Karpas-422 (cell line): ENCODE data around the gene C11orf68. TPM values are rescaled to one million over a fixed set of nuclear protein-coding genes. Genes with fewer than 3 reads are reported as not detected.

ENCODE experiments used
- DNase-seq: peaks from one replicate; pipeline ENCODE4 v3.0.0-alpha.2; 2015
- H2AFZ ChIP-seq: fragments of 200-600 bp; sonication (generic); 2 replicates; pipeline ENCODE4 v1.6.1; 2014; ENCODE audit warnings: antibody characterized with exemption, low read length, mixed read lengths
- H3K27ac ChIP-seq: fragments of 200-600 bp; sonication (generic); 2 replicates; pipeline ENCODE4 v1.5.1; 2014; ENCODE audit warnings: mild to moderate bottlenecking, low read length, moderate library complexity
- H3K27me3 ChIP-seq: fragments of 200-600 bp; sonication (generic); 2 replicates; pipeline ENCODE4 v1.6.1; 2014; ENCODE audit warnings: low read length, mixed read lengths
- H3K36me3 ChIP-seq: fragments of 200-600 bp; sonication (generic); 2 replicates; pipeline ENCODE4 v1.6.1; 2014; ENCODE audit warnings: low read length, mixed read lengths; ENCODE audit not compliant: insufficient read depth
- H3K4me1 ChIP-seq: fragments of 200-600 bp; sonication (generic); 2 replicates; pipeline ENCODE4 v1.6.1; 2014; ENCODE audit warnings: mild to moderate bottlenecking, low read length, mixed read lengths
- H3K4me2 ChIP-seq: fragments of 200-600 bp; sonication (generic); 2 replicates; pipeline ENCODE4 v1.6.1; 2014; ENCODE audit warnings: low read length, low read depth, mild to moderate bottlenecking; ENCODE audit not compliant: poor library complexity, severe bottlenecking
- H3K4me3 ChIP-seq: fragments of 200-600 bp; sonication (generic); 2 replicates; pipeline ENCODE4 v1.5.1; 2014; ENCODE audit warnings: mild to moderate bottlenecking, antibody characterized with exemption, low read length, mixed read lengths
- H3K79me2 ChIP-seq: fragments of 200-600 bp; sonication (generic); 2 replicates; pipeline ENCODE4 v1.6.1; 2014; ENCODE audit warnings: mild to moderate bottlenecking, low read length, mixed read lengths
- H3K9ac ChIP-seq: fragments of 200-600 bp; sonication (generic); 2 replicates; pipeline ENCODE4 v1.6.0; 2014; ENCODE audit warnings: low read length
- H3K9me2 ChIP-seq: fragments of 200-600 bp; sonication (generic), shearing (Covaris generic); replicated peaks from 2 replicates; pipeline ENCODE4 v1.6.0; 2014; ENCODE audit warnings: mild to moderate bottlenecking, low read length, moderate library complexity; ENCODE audit not compliant: insufficient read depth
- H3K9me3 ChIP-seq: fragments of 300-700, 200-600 bp; sonication (generic); 2 replicates; pipeline ENCODE4 v1.6.1; 2014; ENCODE audit warnings: low read length, mixed read lengths
- H4K20me1 ChIP-seq: fragments of 200-600 bp; sonication (generic); 2 replicates; pipeline ENCODE4 v1.6.1; 2014; ENCODE audit warnings: mild to moderate bottlenecking, antibody characterized with exemption, low read length, low read depth; ENCODE audit not compliant: insufficient read depth
- total RNA-seq: library from RNA; depleted of rRNA; stranded (reverse); fragments of >200 nt; shearing (Covaris generic); gene quantifications from 2 replicates; pipeline ENCODE4 v1.2.3, GENCODE V29; 2014; ENCODE audit warnings: low replicate concordance

The C11orf68 gene
- total RNA-seq, 1 experiment from 2014 or later, result 11.0 TPM

- H3K4me1 ChIP-seq, result peaks cover 20% of the 10 kb centered on the region
- H3K4me3 ChIP-seq, result no peak overlapping the region
Observed at GRCh38 chr11:65921876-65922275, 3.0 kb upstream of the C11orf68 start.

GRCh38 chr11:65921033-65921555, 2.2 kb upstream of the C11orf68 start:
- Histone ChIP-seq H3K79me2 (peaks cover 9% of the 10 kb centered on the region; the same call in 1 of the 2 replicates), H3K9me3 (no peaks in the 10 kb centered on the region), H3K27me3 (no peaks in the 10 kb centered on the region), H2AFZ (no peak overlapping the region), H3K9ac (no peak overlapping the region), H3K4me1 (peaks cover 20% of the 10 kb centered on the region), H3K4me2 (peak overlapping the region; percentile 73), H3K4me3 (no peak overlapping the region), H4K20me1 (no peaks in the 10 kb centered on the region), H3K36me3 (no peaks in the 10 kb centered on the region), H3K27ac (no peak overlapping the region), H3K9me2 (no peaks in the 10 kb centered on the region)
- DNase-seq, result no peak

More at GRCh38 chr11:65921876-65922275, 3.0 kb upstream of the C11orf68 start:
- Histone ChIP-seq H3K9me2 (no peaks in the 10 kb centered on the region), H3K27me3 (no peaks in the 10 kb centered on the region), H3K27ac (no peak overlapping the region), H3K4me2 (no peak overlapping the region), H2AFZ (no peak overlapping the region), H4K20me1 (no peaks in the 10 kb centered on the region), H3K36me3 (no peaks in the 10 kb centered on the region), H3K9me3 (no peaks in the 10 kb centered on the region), H3K79me2 (peaks cover 9% of the 10 kb centered on the region; the same call in 1 of the 2 replicates), H3K9ac (no peak overlapping the region)
- no peak for DNase-seq

GRCh38 chr11:65920372-65920802, 1.5 kb upstream of the C11orf68 start:
- no peaks in the 10 kb centered on the region for H4K20me1 ChIP-seq
- H3K4me2 ChIP-seq, result peak overlapping the region; percentile 73
- H3K27me3 ChIP-seq, result no peaks in the 10 kb centered on the region
- H3K4me1 ChIP-seq, result peaks cover 20% of the 10 kb centered on the region
- no peak overlapping the region for H3K27ac ChIP-seq
- H3K4me3 ChIP-seq, result peak overlapping the region; percentile 68
- H3K79me2 ChIP-seq, result peaks cover 9% of the 10 kb centered on the region; the same call in 1 of the 2 replicates
- no peaks in the 10 kb centered on the region for H3K9me2 ChIP-seq
- peak overlapping the region; percentile 75 for H3K9ac ChIP-seq
- no peak for DNase-seq
- H3K9me3 ChIP-seq, result no peaks in the 10 kb centered on the region
- no peaks in the 10 kb centered on the region for H3K36me3 ChIP-seq
- no peak overlapping the region for H2AFZ ChIP-seq

- Histone ChIP-seq H3K79me2 (peaks cover 9% of the 10 kb centered on the region; the same call in 1 of the 2 replicates), H3K4me3 (peak overlapping the region; percentile 68), H3K4me2 (peak overlapping the region; percentile 73), H3K27me3 (no peaks in the 10 kb centered on the region), H2AFZ (peak overlapping the region; percentile 68; the same call in 1 of the 2 replicates), H3K4me1 (peaks cover 20% of the 10 kb centered on the region), H4K20me1 (no peaks in the 10 kb centered on the region), H3K9me3 (no peaks in the 10 kb centered on the region), H3K9ac (peak overlapping the region; percentile 75), H3K9me2 (no peaks in the 10 kb centered on the region), H3K27ac (no peak overlapping the region), H3K36me3 (no peaks in the 10 kb centered on the region)
- DNase-seq, result peak; percentile 79
Observed at GRCh38 chr11:65919573-65920371, 910 bp upstream of the C11orf68 start.

GRCh38 chr11:65919141-65919572, 295 bp upstream of the C11orf68 start, which contains the start of gene DRAP1:
DRAP1 (plus strand) TSS chr11:65919426; CDS start chr11:65919502, 76 bp downstream.
- Histone ChIP-seq H3K9ac (peak within 1 kb of the TSS; percentile 92), H4K20me1 (no peaks in the 10 kb centered on the region), H3K9me3 (no peaks in the 10 kb centered on the region), H2AFZ (peak within 1 kb of the TSS; percentile 90), H3K36me3 (no peaks in the 10 kb centered on the region), H3K4me2 (peak within 1 kb of the TSS; percentile 84), H3K27me3 (no peaks in the 10 kb centered on the region), H3K9me2 (no peaks in the 10 kb centered on the region), H3K4me3 (peak within 1 kb of the TSS; percentile 99), H3K4me1 (peaks cover 20% of the 10 kb centered on the region), H3K27ac (0 out of 2 replicates have a peak within 1 kb of the TSS, but pooled peaks have one; percentile 42), H3K79me2 (peaks cover 9% of the 10 kb centered on the region; the same call in 1 of the 2 replicates)
- DNase-seq, result peak; percentile 99

GRCh38 chr11:65917434-65918210, 1.2 kb downstream of the C11orf68 start:
- no peak overlapping the region for H2AFZ ChIP-seq
- no peak overlapping the region for H3K27ac ChIP-seq
- peak overlapping the region; percentile 99 for H3K4me3 ChIP-seq
- H3K36me3 ChIP-seq, result no peaks in the 10 kb centered on the region
- DNase-seq, result no peak
- H3K9me3 ChIP-seq, result no peaks in the 10 kb centered on the region
- no peaks in the 10 kb centered on the region for H3K9me2 ChIP-seq
- peaks cover 9% of the 10 kb centered on the region; the same call in 1 of the 2 replicates for H3K79me2 ChIP-seq
- no peaks in the 10 kb centered on the region for H4K20me1 ChIP-seq
- peaks cover 20% of the 10 kb centered on the region for H3K4me1 ChIP-seq
- H3K9ac ChIP-seq, result peak overlapping the region; percentile 92
- peak overlapping the region; percentile 84 for H3K4me2 ChIP-seq
- H3K27me3 ChIP-seq, result no peaks in the 10 kb centered on the region

- peaks cover 20% of the 10 kb centered on the region for H3K4me1 ChIP-seq
- H3K27ac ChIP-seq, result no peak overlapping the region
- H3K4me3 ChIP-seq, result no peak overlapping the region
- no peak overlapping the region for H3K9ac ChIP-seq
- no peaks in the 10 kb centered on the region for H4K20me1 ChIP-seq
- no peak for DNase-seq
- H3K27me3 ChIP-seq, result no peaks in the 10 kb centered on the region
- no peak overlapping the region for H2AFZ ChIP-seq
- H3K36me3 ChIP-seq, result no peaks in the 10 kb centered on the region
- no peak overlapping the region for H3K4me2 ChIP-seq
- peaks cover 9% of the 10 kb centered on the region; the same call in 1 of the 2 replicates for H3K79me2 ChIP-seq
- no peaks in the 10 kb centered on the region for H3K9me3 ChIP-seq
- no peaks in the 10 kb centered on the region for H3K9me2 ChIP-seq
Observed at GRCh38 chr11:65917077-65917433, 1.8 kb downstream of the C11orf68 start.
